Endothelial cell of umbilical vein (primary cell): ENCODE results near the gene HINT1.

Experiments used
- GATA2 ChIP-seq: IDR thresholded peaks from 2 replicates; pipeline ENCODE4 v1.7.0; 2011; ENCODE audit warnings: low read depth, mild to moderate bottlenecking, moderate library complexity, mixed read lengths, low read length; ENCODE audit not compliant: insufficient read length, insufficient read depth
- POLR2A ChIP-seq: IDR thresholded peaks from 2 replicates; pipeline ENCODE4 v1.6.1; 2012; ENCODE audit warnings: low read depth, mild to moderate bottlenecking, control low read depth, low read length
- TF ChIP-seq, protein P1 (sequence below), 2 donors: IDR thresholded peaks; 1 replicate in 1 of 2; 2 replicates in 1 of 2; pipeline ENCODE4 v1.5.1; 2011; ENCODE audit warnings: low read length in 2 of 2, mild to moderate bottlenecking in 2 of 2, moderate library complexity in 2 of 2, control low read depth in 1 of 2, inconsistent platforms in 1 of 2, low read depth in 1 of 2; ENCODE audit not compliant: insufficient read depth in 1 of 2; ENCODE audit errors: extremely low read depth in 1 of 2
- TF ChIP-seq, protein P2 (sequence below): IDR thresholded peaks from 2 replicates; pipeline ENCODE4 v1.6.1; 2011; ENCODE audit not compliant: insufficient read depth, insufficient read length

DNA sequence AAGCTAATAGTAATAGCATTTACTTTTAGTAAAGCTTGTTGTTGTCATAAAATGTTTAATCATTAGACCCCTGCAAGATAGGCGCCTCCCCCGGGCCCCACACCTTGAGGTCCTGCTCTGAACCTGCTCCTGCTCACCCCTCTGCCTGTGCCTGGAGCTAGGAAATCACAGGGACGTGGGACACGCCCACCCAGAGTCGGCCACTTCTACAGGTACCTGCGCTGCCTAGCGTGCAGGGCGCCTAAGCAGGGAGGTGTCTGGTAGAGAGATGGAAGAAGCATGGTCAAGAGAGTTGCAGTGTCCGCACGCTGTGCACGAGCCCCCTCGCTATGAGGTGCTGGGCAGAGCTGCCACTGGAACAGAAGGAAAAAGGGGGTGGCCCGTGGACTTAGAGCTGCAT is 52.6 kb downstream of the HINT1 start:
- TF ChIP-seq, protein P1, sequence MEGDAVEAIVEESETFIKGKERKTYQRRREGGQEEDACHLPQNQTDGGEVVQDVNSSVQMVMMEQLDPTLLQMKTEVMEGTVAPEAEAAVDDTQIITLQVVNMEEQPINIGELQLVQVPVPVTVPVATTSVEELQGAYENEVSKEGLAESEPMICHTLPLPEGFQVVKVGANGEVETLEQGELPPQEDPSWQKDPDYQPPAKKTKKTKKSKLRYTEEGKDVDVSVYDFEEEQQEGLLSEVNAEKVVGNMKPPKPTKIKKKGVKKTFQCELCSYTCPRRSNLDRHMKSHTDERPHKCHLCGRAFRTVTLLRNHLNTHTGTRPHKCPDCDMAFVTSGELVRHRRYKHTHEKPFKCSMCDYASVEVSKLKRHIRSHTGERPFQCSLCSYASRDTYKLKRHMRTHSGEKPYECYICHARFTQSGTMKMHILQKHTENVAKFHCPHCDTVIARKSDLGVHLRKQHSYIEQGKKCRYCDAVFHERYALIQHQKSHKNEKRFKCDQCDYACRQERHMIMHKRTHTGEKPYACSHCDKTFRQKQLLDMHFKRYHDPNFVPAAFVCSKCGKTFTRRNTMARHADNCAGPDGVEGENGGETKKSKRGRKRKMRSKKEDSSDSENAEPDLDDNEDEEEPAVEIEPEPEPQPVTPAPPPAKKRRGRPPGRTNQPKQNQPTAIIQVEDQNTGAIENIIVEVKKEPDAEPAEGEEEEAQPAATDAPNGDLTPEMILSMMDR (IDR thresholded peaks at IDR 0.05; ENCODE audit: extremely low read depth in 1 of 2, insufficient read depth in 1 of 2, low read depth in 1 of 2, low read length in 2 of 2) = no peak
- TF ChIP-seq, protein P2, sequence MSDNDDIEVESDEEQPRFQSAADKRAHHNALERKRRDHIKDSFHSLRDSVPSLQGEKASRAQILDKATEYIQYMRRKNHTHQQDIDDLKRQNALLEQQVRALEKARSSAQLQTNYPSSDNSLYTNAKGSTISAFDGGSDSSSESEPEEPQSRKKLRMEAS = no peak
- no peak for TF ChIP-seq POLR2A
- no peak for TF ChIP-seq GATA2
